NCI-H2196 (cell line): ENCODE results near the gene BORA.
"Not testable (repeated sequence)": the region's sequence is repeated elsewhere in the genome, so short reads cannot be mapped to it uniquely, and the experiment has no call there.

Experiments
- DNase-seq: peaks from one replicate; lab custom pipeline; 2025; ENCODE audit not compliant: unreplicated experiment; lab: John Stamatoyannopoulos, UW

The BORA gene

DNA sequence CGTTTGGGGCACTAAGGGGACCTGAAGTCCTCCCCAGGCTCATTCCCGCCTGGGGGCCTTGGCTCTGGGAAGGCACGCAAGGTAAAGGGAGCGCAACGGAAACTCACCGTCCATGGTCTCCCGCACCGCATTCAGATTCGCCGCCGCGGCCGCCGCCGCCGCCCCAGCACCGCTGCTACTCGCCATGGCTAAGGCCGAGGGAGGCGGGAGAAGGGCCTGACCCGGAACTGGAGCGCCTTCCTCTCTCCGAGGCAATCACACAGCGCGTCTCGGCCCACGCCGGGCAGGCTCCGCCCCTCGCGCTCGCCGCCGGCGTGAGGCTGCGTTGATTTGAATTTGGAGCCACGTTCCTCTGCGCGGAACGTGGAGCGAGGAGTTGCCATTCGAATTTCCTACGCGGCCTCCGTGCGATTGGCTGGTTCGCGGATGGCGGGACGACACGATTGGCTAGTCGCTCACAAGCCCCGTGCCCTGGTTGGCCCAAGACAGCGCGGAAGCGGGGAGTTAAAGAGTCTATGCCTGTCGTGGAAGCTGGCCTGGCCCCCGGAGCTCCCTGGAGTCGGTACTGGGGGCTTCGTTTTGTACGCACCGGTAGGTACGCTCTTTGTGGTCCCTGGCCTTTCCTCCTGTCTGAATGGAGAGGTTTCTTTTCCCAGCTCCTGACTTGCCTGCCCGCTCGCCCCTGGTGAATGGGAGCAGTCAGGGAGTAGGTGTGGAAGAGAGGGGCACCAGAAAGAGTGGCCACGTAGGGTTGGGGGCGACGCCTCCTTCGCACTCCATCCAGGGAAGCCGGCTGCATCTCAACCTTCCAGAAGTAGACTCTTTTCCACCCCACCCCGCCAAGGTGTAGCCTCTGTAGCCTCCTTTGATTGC, at the start of gene BORA, which contains the start of gene MZT1:
Gene BORA, plus strand, starts transcription at position 507 of the 873 bp plus-strand sequence. CDS start 1,018 bp downstream, outside the sequence.
Gene MZT1, minus strand, starts transcription at position 213 of the 873 bp plus-strand sequence. Its CDS starts 27 bp downstream, at position 186.
- peak; percentile 87 for DNase-seq

DNA sequence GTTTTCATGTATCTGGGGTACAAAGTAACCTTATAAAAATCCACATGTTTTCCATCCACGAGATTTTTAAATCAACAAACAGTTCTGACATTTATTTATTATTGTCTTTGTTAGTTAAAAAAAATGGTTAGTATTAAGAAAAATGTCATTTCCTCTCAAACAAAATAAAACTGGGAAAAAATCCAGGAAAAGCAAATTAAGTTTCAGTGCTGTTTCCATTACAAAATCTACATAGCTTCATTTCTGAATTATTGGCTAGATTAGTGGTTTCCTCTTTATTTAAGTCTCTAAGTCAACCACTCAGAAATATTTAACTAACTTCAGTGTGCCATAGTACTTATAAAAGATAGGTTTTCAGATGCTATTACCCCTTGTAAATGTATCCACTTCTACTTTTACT, 49.4 kb upstream of the BORA start:
- no peak for DNase-seq

DNA sequence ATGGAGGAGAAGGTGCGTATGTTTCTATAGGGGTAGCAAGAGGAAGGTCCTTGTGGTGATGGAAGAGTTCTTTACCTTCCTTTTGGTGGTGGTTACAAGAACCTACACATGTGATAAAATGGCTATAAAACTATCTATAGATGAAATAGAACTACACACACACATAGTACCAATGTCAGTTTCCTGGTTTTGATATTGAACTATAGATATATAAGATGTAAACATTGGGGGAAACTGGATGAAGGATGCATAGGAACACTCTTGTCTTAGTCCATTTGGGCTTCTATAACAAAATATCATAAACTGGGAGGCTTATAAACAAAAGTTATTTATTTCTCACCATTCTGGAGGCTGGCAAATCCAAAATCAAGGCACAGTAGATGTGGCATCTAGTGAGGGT, 47.4 kb upstream of the BORA start:
- DNase-seq: no peak

DNA sequence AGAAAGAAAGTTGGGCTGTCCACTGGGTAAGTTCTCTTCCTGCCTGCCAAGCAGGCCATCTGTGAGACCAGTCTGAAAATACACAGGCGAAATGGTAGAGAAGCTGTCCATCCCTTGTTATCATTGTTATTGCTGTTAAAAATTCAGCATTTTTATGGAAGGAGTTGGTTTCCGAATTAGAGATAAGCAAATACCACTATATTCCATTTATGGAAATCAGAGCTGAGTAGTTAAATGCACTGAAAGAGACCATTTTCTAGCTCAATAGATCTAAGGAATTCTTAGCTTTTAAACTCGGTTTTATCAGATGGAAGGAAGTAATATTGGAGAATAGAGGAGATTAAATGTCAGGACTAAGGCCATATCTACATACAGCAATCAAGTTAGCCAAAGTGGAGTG, 41.0 kb upstream of the BORA start:
- no peak for DNase-seq

DNA sequence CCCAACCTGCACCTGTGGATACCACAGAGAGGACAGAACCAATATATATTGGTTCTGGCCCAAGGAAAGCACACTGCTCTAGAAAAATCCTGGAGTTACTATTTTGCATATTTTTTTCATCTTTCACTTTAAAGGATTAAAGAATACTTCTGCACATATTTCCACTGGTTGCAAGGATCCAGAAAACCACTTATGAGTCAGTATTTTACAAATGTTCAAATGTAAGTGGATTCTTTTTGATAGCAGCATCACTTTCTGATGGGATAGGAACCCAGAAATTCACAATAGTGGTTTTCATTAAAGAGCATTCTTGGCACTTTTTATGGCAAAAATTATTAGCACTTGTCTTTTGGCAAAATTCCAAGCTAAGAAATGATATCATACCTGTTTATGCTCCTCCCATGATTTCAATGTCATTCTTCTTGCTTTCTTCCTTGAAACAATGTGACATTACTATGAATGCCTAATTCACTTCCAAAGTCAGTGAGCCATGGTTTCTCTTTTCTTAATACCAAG, 38.5 kb upstream of the BORA start:
- DNase-seq: no peak

DNA sequence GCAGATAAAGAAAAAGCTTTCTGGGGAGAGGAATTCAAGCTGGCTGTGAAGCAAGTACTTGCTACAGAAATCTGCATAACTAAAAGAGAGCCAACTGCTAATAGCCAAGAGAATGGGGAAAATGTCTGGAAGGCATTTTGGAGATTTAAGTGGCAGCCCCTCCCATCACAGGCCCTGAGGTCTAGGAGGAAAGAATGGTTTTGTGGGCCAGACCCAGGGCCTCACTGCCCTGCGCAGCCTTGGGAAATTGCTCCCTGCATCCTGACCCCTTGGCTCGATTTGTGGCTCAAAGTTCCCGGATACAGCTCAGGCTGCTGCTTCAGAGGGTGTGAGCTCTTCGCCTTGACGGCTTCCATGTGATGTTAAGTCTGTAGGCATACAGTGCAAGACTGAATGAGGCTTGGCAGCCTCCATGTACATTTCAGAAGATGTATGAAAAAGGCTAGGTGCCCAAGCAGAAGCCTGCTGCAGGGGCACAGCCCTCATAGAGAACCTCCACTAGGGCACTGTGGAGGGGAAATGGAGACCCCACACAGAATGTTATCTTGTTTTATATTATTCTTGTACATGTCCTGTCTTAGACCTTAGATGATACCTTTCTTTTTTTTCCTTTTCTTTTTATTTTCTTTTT, 34.7 kb upstream of the BORA start:
- no peak for DNase-seq

DNA sequence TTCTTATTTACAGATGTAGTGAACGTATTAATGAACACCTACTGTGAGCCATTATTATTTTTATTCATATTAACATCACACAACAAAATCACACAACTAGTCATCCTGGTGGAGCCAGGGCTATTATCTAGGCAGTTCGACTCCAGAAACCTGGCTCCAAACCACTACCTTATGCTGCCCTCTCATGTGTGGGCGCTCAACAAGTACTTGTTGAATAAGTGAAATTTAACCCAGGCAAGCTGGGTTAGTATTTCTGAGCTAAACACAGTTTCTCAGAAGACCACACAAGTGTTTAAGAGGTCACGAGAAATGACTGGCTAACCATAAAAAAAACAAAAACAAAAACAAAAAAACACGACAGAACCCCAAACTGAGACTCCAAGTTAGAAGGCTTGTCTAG, 33.9 kb upstream of the BORA start:
- DNase-seq: no peak

DNA sequence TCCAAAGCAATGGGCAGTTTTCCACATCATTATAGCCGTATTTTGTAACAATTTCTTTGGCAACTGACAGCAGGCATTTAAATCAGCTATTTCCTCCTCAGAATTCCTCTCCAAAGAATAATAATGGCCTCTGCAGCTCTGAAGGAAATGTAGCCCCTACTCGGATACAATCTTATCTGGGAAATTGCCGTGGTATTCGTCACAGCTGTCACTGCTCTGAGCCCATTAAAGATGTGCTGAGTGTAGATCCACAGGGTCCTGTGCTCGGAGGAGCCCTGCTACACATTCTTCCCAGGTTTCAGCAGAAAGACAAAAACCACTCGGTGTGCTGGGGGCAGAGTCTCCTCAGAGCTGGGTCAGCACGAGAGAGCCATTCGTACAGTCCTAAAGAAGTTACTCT, 33.4 kb upstream of the BORA start:
- DNase-seq: no peak

DNA sequence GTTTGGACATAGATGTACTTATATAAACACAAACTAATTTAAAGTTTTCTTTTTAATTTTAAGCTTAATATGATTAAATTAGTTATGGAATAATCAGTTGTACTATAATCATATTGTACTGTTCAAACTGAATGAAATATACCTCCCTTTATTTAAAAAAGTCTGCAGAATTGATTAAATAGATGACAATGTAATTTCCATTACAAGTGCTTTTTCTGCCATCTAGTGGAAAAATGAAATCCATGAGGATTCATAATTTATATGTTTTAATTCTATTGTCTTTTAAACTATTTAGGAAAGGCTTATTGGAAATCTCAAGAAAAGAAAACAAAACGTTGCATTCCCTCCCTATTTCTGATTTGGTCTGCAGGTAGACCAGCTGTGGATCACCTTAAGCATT, 31.1 kb upstream of the BORA start:
- no peak for DNase-seq

DNA sequence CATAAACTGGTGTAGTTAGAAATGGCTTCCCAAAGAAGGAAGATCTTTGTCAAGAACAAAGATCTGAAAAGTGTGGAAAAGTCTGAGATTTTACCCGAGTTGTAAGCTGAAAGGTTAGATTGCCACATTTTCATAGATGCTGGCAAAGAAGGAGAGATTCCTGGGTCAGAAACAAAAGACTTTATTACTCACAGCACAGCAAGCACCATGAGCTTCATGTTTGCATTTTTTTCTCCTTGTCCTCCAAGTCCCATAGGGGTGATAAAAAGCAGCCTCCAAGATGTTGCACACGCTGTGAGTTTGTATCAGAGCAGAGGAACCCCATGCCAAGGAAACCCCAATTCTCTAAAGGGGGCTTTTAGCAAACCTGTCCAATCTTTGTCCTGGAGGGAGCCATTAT, 29.6 kb upstream of the BORA start:
- no peak for DNase-seq

DNA sequence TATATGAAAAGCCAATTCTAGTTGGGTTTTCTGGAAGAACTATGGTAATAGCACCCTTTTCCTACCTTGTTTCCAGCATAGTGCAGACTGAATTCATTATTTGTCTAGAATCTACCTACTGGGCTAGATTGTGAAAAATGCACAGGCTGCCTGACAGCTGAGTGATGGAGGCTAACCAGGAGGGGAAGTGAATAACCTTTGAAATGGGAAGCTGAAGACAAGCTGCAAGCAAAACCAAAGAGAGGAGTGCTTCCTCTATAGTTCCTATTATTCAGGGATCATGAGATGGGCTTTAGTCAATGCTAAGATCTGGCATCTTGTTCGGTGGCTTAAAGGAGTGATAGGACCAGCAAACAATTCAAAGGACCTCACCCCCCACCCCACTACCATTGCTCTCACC, 27.2 kb upstream of the BORA start:
- no peak for DNase-seq

DNA sequence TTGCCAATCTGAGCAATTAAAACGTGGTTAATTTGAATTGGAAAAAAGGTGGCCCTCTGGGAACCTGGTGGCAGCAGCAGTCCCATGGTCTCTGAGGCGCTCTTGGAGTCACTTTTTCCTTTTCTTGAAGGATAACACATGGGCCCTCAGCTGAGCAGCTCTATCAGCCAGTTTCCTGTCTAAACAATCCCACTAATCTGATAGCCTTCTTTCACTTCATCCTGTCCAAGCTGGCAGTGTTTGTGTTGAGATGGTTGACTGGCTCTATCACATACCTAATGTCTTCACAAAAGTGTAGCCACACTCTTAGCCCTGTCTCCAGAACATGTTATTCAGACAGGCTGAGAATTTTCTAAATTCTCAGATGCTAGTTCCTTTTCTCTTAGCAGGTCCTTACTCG, 10.9 kb upstream of the BORA start:
- no peak for DNase-seq

DNA sequence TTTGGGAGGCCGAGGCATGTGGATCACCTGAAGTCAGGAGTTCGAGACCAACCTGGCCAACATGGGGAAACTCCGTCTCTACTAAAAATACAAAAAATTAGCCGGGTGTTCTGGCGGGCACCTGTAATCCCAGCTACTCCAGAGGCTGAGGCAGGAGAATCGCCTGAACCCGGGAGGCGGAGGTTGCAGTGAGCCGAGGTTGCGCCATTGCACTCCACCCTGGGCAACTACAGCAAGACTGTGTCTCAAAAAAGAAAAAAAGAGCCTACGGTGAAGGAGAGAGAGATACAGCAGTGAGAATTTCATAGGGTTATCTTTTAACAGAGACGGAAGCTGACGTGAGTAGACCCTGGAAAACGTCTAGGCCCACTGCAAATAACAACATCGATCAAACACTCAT, 1.5 kb upstream of the BORA start:
- not testable (repeated sequence) for DNase-seq

DNA sequence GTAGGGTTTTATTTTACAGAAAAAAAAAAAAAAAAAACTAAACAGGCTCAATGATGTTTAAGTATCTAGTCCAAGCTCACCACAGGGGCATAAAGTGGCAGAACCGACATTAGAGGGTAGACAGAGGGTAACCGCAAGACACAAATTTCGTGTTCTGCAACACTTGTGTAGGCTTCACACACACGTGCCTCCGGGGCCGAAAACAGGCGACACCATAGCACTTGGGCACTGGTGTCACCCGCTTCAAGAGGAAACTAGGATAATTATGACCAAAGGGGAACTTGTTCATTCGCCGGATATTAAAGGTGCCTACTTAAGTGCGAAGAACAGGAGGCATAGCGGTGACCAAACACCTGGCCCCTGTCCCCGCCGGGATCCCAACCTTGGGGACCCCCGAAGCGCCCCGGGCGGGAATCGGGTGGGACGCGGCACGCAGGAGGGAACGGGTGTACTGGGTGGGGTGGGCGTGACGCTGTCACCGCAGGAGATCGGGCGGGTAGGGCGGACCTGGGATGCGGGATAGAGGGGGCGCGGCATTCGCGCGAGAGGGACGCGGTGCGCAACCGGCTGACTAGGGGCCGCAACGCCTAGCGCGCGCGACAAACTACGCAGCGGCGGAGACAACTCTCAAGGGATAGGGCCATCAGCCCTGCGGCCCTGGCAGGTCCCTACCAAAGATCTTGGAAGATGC, 852 bp upstream of the BORA start:
- DNase-seq: no peak

DNA sequence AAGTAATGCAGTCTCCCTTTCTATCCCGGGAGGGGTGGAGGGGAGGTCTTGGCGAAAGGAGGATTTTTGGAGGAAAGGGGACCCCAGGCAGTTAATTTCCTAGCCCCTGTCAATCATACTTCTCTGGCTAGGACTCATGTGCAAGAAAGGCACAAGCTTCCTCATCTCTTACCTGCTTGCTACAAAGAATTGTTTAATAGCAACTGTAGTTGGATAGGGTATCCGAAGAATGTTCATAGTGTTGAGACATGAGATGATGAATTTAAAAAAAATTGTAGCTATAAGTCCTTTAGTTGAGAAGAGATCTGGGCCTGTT, 525 bp downstream of the BORA start:
- no peak for DNase-seq

DNA sequence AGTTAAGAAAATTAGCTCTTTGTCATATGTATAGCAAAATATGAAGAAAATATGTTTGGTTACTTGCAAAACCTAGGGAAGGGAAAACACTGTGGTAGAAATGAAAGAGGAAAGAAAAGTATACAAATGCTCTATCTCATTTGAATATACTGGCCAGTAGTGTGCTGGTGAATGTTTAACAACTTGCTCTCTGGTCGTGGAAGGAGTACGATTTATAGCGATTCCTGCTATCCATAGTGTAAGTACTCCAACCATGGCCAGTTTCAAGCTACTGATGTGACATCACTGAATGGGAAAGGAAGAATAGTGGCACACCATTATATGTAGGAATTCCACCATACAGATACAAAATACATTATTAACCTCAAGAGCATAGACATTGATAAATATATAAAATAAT, 9.3 kb downstream of the BORA start:
- no peak for DNase-seq

DNA sequence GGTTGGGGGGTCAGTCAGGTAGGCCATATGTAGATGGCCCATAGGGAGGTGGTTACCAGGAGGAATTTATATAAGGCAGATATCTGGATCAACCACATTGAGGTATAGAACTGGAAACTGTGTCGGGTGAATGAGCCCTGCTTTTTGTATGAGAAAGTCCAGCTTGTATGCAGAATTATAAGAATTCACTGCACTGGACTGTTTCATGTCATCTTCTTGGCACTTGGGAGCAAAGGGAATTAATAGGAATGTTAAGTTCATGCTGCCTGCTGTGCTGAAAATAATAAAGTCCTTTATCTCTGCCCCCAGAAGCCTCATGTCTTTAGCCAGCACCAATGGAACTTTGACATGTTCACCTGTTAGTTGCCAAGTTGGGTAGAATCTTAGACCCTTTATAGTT, 12.3 kb downstream of the BORA start:
- no peak for DNase-seq

DNA sequence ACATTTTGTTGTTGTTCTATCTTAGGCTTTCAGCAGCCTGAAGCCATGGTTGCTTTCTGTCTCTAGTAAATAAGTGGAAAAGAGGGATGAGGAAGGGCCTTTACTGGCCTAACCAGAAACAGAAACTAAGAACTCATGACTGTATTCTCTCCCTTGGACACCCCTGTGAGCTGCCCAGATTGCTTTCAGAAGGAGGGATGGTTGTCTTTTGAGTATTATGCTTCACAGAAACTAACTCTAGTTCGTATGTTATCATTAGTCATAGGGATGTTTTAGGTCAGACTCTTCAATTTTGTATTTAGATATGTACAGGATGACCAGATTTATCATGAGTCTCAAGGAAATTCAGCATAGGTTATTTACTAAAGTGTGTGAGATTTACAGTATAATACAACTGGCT, 17.5 kb downstream of the BORA start:
- DNase-seq: no peak

DNA sequence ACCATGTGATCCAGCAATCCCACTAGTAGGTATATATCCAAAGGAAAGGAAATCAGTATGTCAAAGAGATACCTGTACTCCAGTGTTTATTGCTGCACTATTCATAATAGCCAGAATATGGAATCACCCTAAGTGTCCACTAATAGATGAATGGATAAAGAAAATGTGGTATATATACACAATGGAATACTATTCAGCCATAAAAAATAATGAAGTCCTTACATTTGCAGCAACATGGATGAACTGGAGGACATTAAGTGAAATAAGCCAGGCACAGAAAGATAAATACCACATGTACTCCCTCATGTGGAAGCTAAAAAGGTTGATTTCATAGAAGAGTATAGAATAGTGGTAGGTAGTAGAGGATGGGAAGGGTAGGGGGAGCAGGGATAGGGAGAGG, 23.5 kb downstream of the BORA start:
- DNase-seq: no peak

DNA sequence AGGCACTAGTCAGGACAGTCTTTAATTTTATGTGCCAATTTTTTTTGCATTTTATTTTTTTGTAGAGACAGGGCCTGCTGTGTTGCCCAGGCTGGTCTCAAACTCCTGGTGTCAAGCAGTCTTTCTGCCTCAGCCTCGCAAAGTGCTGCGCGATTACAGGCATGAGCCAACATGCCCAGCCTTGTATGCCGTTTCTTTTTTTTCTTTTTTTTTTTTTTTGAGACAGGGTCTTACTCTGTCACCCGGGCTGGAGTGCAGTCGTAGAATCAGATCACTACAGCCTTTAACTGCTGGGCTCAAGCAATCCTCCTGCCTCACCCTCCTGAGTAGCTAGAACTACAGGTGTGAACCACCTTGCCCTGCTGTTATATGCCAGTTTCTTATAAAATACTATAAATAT, 26.4 kb downstream of the BORA start:
- DNase-seq: no peak

DNA sequence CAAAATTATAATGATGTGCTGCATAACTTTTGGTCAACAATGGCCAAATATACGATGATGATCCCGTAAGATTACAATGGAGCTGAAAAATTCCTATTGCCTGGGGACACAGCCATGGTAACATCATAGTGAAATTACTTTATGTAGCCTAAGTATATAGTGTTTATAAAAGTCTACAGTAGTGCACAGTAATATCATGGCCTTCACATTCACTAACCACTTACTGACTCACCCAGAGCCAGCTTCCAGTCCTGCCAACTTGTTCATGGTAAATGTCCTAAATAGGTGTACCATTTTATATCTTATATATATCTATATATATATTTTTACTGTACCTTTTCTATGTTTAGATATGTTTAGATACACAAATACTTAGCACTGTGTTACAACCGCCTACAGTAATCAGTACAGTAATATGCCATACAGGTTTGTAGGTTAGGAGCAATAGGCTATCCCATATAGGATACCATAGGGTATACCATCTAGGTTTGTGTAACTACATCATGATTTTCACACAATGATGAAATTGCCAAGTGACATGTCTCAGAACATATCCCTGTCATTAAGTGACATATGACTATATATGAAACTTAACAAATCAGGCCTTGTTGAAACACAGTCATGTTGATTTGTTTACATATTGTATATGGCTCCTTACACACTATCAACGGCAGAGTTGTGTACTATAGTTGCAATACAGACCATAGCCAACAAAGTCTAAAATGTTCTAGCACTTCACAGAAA, 30.2 kb downstream of the BORA start:
- DNase-seq: no peak
